Stimulated activated CD8-positive, alpha-beta memory T cell treated with anti-CD3 and anti-CD28 coated beads, Interleukin-12 subunit alpha, Interleukin-12 subunit beta, amount 100 ng/mL, for 1 hour (primary cell): Measurements from ENCODE around the gene OR52E6.

Source experiments
- DNase-seq: peaks from one replicate; pipeline ENCODE4 v3.0.0-alpha.2; 2020; ENCODE audit warnings: low read depth

OR52E6 gene

GRCh38 chr11:5796541-5796940 lies 45.2 kb downstream of the OR52E6 start:
- no peak for DNase-seq

- no peak for DNase-seq
Measured at GRCh38 chr11:5791165-5791564, 50.5 kb downstream of the OR52E6 start, which contains the start of gene OR52N1. TSS of gene OR52N1 (minus strand) at chr11:5791265. CDS start at chr11:5788816, 2,449 bp downstream.
